ENCODE results near the gene ZBTB11.
"Not testable (repeated sequence)": the region's sequence is repeated elsewhere in the genome, so short reads cannot be mapped to it uniquely, and the experiment has no call there.

ZBTB11 gene

DNA sequence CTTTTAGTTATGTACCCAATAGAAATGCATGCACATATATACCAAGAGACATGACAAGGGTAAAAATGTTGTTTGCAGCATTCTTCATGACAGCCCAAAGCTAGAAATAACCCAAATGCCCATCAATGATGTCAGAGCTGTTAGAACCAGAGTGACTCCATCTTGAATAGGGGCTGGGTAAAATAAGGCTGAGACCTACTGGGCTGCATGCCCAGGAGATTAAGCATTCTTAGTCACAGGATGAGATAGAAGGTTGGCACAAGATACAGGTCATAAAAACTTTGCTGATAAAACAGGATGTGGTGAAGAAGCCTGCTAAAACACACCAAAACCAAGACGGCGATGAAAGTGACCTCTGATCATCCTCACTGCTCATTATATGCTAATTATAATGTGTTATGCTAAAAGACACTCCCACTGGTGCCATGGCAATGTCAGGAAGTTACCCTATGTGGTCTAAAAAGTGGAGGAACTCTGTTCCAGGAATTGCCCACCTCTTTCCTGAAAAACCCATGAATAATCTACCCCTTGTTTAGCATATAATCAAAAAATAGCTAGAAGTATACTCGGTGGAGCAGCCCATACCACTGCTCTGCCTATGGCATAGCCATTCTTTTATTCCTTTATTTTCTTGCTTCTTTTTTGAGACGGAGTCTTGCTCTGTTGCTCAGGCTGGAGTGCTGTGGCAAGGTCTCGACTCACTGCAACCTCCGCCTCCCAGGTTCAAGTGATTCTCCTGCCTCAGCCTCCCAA is 32.9 kb downstream of the ZBTB11 start:
- H3K27ac ChIP-seq (ENCODE audit: low read depth, low read length): no peak overlapping the region

DNA sequence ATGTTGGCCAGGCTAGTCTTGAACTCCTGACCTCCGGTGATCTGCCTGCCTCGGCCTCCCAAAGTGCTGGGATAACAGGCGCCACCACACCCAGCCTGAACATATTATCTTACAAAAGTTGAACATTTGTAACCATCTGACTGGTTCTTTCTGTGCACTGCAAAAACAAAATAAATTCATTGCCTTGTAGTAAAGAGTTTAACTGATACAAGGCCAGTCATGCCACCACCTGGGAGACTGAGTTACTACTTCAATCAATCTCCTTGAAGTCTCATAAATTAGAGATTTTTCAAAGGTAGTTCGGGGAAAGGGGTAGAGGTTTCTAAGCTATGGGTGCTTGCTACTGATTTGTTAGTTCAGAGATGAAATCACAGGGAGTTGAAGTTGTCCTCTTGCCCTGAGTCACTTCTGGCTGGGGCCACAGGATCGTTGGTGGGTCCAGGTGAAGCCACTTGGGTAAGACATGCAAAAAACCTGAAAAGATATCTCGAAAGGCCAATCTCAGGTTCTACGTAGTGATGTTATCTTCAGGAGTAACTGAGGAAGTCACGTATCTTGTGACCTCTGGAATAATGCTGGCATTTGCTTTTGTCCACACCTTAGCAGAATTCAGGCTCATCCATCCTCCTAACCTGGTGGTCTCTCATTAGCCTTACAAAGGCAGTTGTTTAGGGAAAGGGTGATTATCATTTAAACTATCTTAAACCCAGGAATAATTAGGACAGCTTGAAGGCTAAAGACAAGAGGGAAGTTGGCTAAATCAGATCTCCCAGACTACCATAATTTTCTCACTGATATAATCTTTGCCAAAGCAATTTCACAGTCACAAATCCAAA is 33.7 kb downstream of the ZBTB11 start:
- no peaks in the 10 kb centered on the region for H3K27me3 ChIP-seq (ENCODE audit: control insufficient read depth in 5 of 5, insufficient read depth in 4 of 5, low read length in 5 of 5)
- no peaks in the 10 kb centered on the region for H3K4me1 ChIP-seq (ENCODE audit: control insufficient read depth in 5 of 5, insufficient read depth in 5 of 5, low read length in 5 of 5)
- H3K9me3 ChIP-seq (ENCODE audit: control insufficient read depth in 5 of 5, low read length in 5 of 5): no peaks in the 10 kb centered on the region
- H3K9ac ChIP-seq (ENCODE audit: low read length in 5 of 5): no peak overlapping the region
- H3K27ac ChIP-seq (ENCODE audit: low read depth, low read length): no peak overlapping the region
- H3K4me3 ChIP-seq (ENCODE audit: low read depth in 1 of 5, low read length in 5 of 5): no peak overlapping the region
- peaks cover 2 to 6% (median 3%) of the 10 kb centered on the region in 5 donors for H3K36me3 ChIP-seq (ENCODE audit: control insufficient read depth in 5 of 5, insufficient read depth in 5 of 5, low read length in 5 of 5)

More for the DNA sequence above, 32.9 kb downstream of the ZBTB11 start:
- no peak overlapping the region for H3K9ac ChIP-seq (ENCODE audit: low read length in 5 of 5)
- peaks cover 3 to 12% (median 11%) of the 10 kb centered on the region in 5 donors for H3K36me3 ChIP-seq (ENCODE audit: control insufficient read depth in 5 of 5, insufficient read depth in 5 of 5, low read length in 5 of 5)
- H3K27me3 ChIP-seq (ENCODE audit: control insufficient read depth in 5 of 5, insufficient read depth in 4 of 5, low read length in 5 of 5): no peaks in the 10 kb centered on the region
- H3K4me3 ChIP-seq (ENCODE audit: low read depth in 1 of 5, low read length in 5 of 5): no peak overlapping the region
- peaks cover 0 to 3% (median 0%) of the 10 kb centered on the region in 5 donors for H3K9me3 ChIP-seq (ENCODE audit: control insufficient read depth in 5 of 5, low read length in 5 of 5)
- H3K4me1 ChIP-seq (ENCODE audit: control insufficient read depth in 5 of 5, insufficient read depth in 5 of 5, low read length in 5 of 5): no peaks in the 10 kb centered on the region

DNA sequence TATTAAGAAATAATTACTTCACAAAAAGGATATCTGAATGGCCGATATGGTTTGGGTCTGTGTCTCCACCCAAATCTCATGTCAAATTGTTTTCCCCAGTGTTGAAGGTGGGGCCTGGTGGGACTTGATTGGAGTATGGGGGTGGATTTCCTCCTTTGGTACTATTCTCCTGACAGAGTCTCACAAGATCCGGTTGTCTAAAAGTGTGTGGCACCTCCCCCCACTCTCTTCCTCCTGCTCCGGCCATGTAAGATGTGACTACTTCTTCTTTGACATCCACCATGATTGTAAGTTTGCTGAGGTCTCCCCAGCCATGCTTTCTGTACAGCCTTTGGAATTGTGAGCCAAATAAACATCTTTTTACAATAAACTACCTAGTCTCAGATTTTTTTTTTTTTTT is 34.5 kb downstream of the ZBTB11 start:
- no peak overlapping the region for H3K27ac ChIP-seq (ENCODE audit: low read depth, low read length)
- H3K4me3 ChIP-seq (ENCODE audit: low read depth in 1 of 5, low read length in 5 of 5): no peak overlapping the region
- no peaks in the 10 kb centered on the region for H3K36me3 ChIP-seq (ENCODE audit: control insufficient read depth in 5 of 5, insufficient read depth in 5 of 5, low read length in 5 of 5)
- H3K4me1 ChIP-seq (ENCODE audit: control insufficient read depth in 5 of 5, insufficient read depth in 5 of 5, low read length in 5 of 5): no peaks in the 10 kb centered on the region
- H3K9me3 ChIP-seq (ENCODE audit: control insufficient read depth in 5 of 5, low read length in 5 of 5): no peaks in the 10 kb centered on the region
- no peak overlapping the region for H3K9ac ChIP-seq (ENCODE audit: low read length in 5 of 5)
- H3K27me3 ChIP-seq (ENCODE audit: control insufficient read depth in 5 of 5, insufficient read depth in 4 of 5, low read length in 5 of 5): no peaks in the 10 kb centered on the region

DNA sequence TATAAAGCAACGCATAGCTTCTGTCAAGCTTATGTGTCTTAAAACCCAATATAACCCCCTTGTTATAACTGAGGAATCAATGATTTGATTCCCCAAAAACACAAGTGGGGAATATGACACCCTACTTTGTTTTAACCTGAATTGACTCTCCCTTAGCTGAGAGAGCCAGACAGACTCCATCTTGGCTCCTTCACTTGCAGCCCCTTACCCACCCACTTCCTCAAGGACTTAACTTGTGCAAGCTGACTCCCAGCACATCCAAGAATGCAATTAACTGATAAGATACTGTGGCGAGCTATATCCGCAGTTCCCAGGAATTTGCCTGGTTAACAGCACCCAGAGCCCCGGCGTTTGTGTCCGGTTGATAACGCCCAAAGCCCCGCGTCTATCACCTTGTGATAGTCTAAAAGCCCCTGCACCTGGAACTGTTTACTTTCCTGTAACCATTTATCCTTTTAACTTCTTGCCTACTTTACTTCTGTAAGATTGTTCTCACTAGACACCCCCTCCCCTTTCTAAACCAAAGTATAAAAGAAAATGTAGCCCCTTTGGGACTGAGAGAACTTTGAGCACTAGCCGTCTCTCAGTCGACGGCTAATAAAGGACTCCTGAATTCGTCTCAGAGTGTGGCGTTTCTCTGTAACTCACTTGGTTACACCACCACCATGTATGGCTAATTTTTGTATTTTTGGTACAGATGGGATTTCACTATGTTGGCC is 35.4 kb downstream of the ZBTB11 start:
- H3K36me3 ChIP-seq (ENCODE audit: control insufficient read depth in 5 of 5, insufficient read depth in 5 of 5, low read length in 5 of 5); H3K4me3 ChIP-seq (ENCODE audit: low read depth in 1 of 5, low read length in 5 of 5); H3K27ac ChIP-seq (ENCODE audit: low read depth, low read length); H3K9me3 ChIP-seq (ENCODE audit: control insufficient read depth in 5 of 5, low read length in 5 of 5); H3K27me3 ChIP-seq (ENCODE audit: control insufficient read depth in 5 of 5, insufficient read depth in 4 of 5, low read length in 5 of 5); H3K9ac ChIP-seq (ENCODE audit: low read length in 5 of 5); H3K4me1 ChIP-seq (ENCODE audit: control insufficient read depth in 5 of 5, insufficient read depth in 5 of 5, low read length in 5 of 5): not testable (repeated sequence)

DNA sequence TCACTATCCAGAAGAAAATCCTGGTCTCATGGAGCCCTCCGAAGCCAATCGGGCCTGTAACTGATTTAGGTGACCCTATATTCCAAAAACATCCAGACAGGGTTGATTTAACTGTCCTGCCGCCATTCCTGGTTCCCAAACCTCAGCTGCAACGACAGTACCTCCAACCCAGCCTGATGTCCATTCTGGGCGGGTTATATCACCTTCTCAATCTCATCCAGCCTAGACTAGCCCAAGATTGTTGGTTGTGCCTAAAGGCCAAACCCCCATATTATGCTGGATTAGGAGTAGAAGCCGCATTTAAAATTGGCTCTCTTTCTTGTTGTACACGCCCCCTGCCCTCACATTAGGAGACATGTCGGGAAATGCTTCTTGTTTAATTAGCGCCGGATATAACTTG is 36.7 kb downstream of the ZBTB11 start:
- Histone ChIP-seq H3K36me3 (ENCODE audit: control insufficient read depth in 5 of 5, insufficient read depth in 5 of 5, low read length in 5 of 5) (no peaks in the 10 kb centered on the region), H3K27ac (ENCODE audit: low read depth, low read length) (no peak overlapping the region), H3K4me1 (ENCODE audit: control insufficient read depth in 5 of 5, insufficient read depth in 5 of 5, low read length in 5 of 5) (peaks cover 0 to 4% (median 0%) of the 10 kb centered on the region in 5 donors)

DNA sequence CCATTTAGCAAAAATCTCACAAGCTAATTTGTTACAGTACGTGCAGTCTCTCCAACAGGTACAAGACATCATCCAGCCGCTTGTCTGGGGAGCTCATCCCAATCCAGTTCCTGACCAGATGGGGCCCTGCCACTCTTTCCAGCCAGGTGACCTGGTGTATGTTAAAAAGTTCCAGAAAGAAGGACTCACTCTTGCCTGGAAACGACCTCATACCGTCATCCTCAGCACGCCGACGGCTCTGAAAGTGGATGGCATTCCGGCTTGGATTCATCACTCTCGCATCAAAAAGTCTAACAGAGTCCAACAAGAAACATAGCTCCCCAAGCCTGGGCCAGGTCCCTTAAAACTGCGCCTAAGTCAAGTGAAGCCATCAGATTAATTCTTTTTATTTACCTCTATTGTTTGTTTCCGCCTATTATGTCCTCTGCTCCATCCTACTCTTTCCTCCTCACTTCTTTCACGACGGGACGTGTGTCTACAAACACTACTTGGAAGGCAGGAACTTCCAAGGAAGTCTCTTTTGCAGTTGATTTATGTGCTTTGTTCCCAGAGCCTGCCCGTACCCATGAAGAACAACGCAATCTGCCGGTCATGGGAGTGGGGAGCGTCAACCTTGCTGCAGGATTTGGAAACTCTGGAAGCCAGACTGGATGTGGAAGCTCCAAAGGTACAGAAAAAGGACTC is 37.5 kb downstream of the ZBTB11 start:
- H3K4me3 ChIP-seq (ENCODE audit: low read depth in 1 of 5, low read length in 5 of 5): no peak overlapping the region
- H3K9me3 ChIP-seq (ENCODE audit: control insufficient read depth in 5 of 5, low read length in 5 of 5): no peaks in the 10 kb centered on the region
- no peaks in the 10 kb centered on the region for H3K36me3 ChIP-seq (ENCODE audit: control insufficient read depth in 5 of 5, insufficient read depth in 5 of 5, low read length in 5 of 5)
- H3K27me3 ChIP-seq (ENCODE audit: control insufficient read depth in 5 of 5, insufficient read depth in 4 of 5, low read length in 5 of 5): no peaks in the 10 kb centered on the region
- H3K27ac ChIP-seq (ENCODE audit: low read depth, low read length): no peak overlapping the region
- peaks cover 0 to 4% (median 0%) of the 10 kb centered on the region in 5 donors for H3K4me1 ChIP-seq (ENCODE audit: control insufficient read depth in 5 of 5, insufficient read depth in 5 of 5, low read length in 5 of 5)
- H3K9ac ChIP-seq (ENCODE audit: low read length in 5 of 5): no peak overlapping the region

More for the DNA sequence above, 36.7 kb downstream of the ZBTB11 start:
- Histone ChIP-seq H3K9me3 (ENCODE audit: control insufficient read depth in 5 of 5, low read length in 5 of 5) (no peaks in the 10 kb centered on the region), H3K4me3 (ENCODE audit: low read depth in 1 of 5, low read length in 5 of 5) (no peak overlapping the region), H3K9ac (ENCODE audit: low read length in 5 of 5) (no peak overlapping the region), H3K27me3 (ENCODE audit: control insufficient read depth in 5 of 5, insufficient read depth in 4 of 5, low read length in 5 of 5) (no peaks in the 10 kb centered on the region)

DNA sequence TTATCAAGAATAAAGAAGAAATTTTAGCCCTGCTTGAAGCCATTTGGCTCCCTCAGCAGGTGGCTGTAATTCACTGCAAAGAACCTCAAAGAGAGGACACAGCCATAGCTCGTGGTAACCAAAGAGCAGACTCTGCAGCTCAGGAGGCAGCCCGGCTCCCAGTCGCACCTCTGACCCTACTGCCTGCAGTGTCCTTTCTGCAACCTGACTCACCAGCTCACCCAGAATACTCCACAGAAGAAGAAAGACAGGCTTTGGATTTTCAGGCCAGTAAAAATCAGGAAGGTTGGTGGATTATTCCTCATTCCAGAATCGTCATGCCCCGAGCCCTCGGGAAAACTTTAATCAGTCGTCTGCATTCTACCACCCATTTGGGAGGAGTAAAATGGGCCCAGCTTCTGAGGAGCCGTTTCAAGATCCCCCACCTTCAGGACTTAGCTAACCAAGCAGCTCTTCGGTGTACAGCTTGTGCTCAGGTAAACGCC is 38.6 kb downstream of the ZBTB11 start:
- no peaks in the 10 kb centered on the region for H3K27me3 ChIP-seq (ENCODE audit: control insufficient read depth in 5 of 5, insufficient read depth in 4 of 5, low read length in 5 of 5)
- H3K27ac ChIP-seq (ENCODE audit: low read depth, low read length): no peak overlapping the region
- H3K4me3 ChIP-seq (ENCODE audit: low read depth in 1 of 5, low read length in 5 of 5): no peak overlapping the region
- H3K4me1 ChIP-seq (ENCODE audit: control insufficient read depth in 5 of 5, insufficient read depth in 5 of 5, low read length in 5 of 5): peaks cover 0 to 4% (median 0%) of the 10 kb centered on the region in 5 donors
- no peak overlapping the region for H3K9ac ChIP-seq (ENCODE audit: low read length in 5 of 5)
- H3K36me3 ChIP-seq (ENCODE audit: control insufficient read depth in 5 of 5, insufficient read depth in 5 of 5, low read length in 5 of 5): no peaks in the 10 kb centered on the region
- H3K9me3 ChIP-seq (ENCODE audit: control insufficient read depth in 5 of 5, low read length in 5 of 5): no peaks in the 10 kb centered on the region

DNA sequence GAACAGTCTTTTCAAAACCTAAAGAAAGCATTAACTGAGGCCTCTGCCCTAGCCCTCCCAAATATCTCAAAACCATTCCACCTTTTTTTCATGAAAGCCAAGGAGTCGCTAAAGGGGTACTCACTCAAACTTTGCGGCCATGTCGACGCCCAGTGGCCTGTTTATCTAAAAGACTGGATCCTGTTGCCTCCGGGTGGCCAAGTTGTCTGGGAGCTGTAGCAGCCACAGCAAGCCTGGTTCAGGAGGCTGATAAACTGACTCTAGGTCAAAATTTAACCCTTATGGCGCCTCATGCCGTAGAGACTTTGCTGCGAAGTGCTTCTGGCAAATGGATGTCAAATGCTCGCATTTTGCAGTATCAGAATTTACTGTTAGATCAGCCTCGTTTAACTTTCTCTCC is 39.5 kb downstream of the ZBTB11 start:
- Histone ChIP-seq H3K27me3 (ENCODE audit: control insufficient read depth in 5 of 5, insufficient read depth in 4 of 5, low read length in 5 of 5) (no peaks in the 10 kb centered on the region), H3K36me3 (ENCODE audit: control insufficient read depth in 5 of 5, insufficient read depth in 5 of 5, low read length in 5 of 5) (no peaks in the 10 kb centered on the region), H3K9ac (ENCODE audit: low read length in 5 of 5) (no peak overlapping the region), H3K4me3 (ENCODE audit: low read depth in 1 of 5, low read length in 5 of 5) (no peak overlapping the region), H3K9me3 (ENCODE audit: control insufficient read depth in 5 of 5, low read length in 5 of 5) (no peaks in the 10 kb centered on the region), H3K27ac (ENCODE audit: low read depth, low read length) (no peak overlapping the region), H3K4me1 (ENCODE audit: control insufficient read depth in 5 of 5, insufficient read depth in 5 of 5, low read length in 5 of 5) (peaks cover 0 to 4% (median 0%) of the 10 kb centered on the region in 5 donors)

DNA sequence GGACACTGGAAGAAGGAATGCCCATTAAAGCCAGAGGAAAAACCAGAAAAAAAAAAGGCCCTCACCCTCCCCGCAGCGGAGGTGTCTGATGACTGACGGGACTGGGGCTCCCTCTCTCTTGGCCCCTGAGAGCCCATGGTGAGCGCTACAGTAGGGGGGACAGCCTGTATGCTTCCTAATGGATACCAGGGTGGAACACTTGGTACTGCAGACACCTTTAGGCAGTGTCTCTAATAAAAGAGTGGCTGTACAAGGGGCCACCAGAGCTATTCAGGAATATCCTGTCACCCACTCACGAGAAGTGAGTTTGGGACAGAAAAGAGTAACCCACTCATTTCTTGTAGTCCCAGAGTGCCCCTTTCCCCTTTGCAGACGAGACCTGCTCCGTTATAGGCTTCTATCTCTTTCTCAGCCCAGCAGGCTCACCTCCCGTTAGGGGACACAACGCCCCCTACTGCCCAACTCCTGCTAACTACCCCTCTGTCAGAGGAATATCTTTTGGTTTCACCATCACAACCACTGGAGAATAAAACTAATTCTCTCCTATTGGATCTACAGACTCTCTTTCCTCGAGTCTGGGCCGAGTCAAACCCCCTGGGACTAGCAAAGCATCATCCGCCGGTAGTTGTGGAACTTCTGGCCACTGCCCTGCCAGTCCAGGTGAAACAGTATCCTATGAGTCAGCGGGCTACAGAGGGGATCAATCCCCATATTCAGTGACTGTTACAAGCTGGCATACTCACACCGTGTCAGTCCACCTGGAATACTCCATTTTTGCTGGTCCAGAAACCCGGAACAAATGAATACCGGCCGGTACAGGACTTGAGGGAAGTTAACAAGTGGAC is 40.8 kb downstream of the ZBTB11 start:
- Histone ChIP-seq H3K27me3 (ENCODE audit: control insufficient read depth in 5 of 5, insufficient read depth in 4 of 5, low read length in 5 of 5) (no peaks in the 10 kb centered on the region), H3K27ac (ENCODE audit: low read depth, low read length) (no peak overlapping the region), H3K9me3 (ENCODE audit: control insufficient read depth in 5 of 5, low read length in 5 of 5) (no peaks in the 10 kb centered on the region), H3K4me1 (ENCODE audit: control insufficient read depth in 5 of 5, insufficient read depth in 5 of 5, low read length in 5 of 5) (peaks cover 0 to 4% (median 0%) of the 10 kb centered on the region in 5 donors), H3K9ac (ENCODE audit: low read length in 5 of 5) (no peak overlapping the region), H3K4me3 (ENCODE audit: low read depth in 1 of 5, low read length in 5 of 5) (peak overlapping the region in 1 of 5 donors; percentile 5), H3K36me3 (ENCODE audit: control insufficient read depth in 5 of 5, insufficient read depth in 5 of 5, low read length in 5 of 5) (no peaks in the 10 kb centered on the region)
